ENCODE measurements around the gene GRK7.

GRCh38 chr3:141804778-141805639 lies 41.8 kb downstream of the GRK7 start:
- no peak for TF ChIP-seq CTCF (IDR thresholded peaks at IDR 0.05)
- TF ChIP-seq POLR2A (IDR thresholded peaks at IDR 0.05) = no peak

All from lower leg skin (tissue), 3 donors.